Jurkat, Clone E6-1 (cell line): ENCODE data around the gene ARHGAP21.
A peak's percentile ranks its signal among the peaks of the same experiment; 100 is the strongest.

Source experiments
- DNase-seq: peaks from one replicate; pipeline ENCODE4 v3.0.0-alpha.2; 2011; ENCODE audit warnings: low read depth, low spot score
- H3K4me3 ChIP-seq: 2 replicates; pipeline ENCODE4 v1.5.1; 2011; ENCODE audit warnings: mild to moderate bottlenecking, low read length, control low read depth, moderate library complexity

The ARHGAP21 gene

GRCh38 chr10:24556750-24557742 lies 166.6 kb downstream of the ARHGAP21 start:
- H3K4me3 ChIP-seq = no peak overlapping the region
- DNase-seq = peak; percentile 78

GRCh38 chr10:24556126-24556749 lies 167.4 kb downstream of the ARHGAP21 start:
- H3K4me3 ChIP-seq = no peak overlapping the region
- DNase-seq = no peak

GRCh38 chr10:24554036-24554435 lies 169.7 kb downstream of the ARHGAP21 start:
- DNase-seq = no peak
- no peak overlapping the region for H3K4me3 ChIP-seq

GRCh38 chr10:24553051-24553612 lies 170.6 kb downstream of the ARHGAP21 start:
- H3K4me3 ChIP-seq = no peak overlapping the region
- no peak for DNase-seq

GRCh38 chr10:24552346-24553016 lies 171.2 kb downstream of the ARHGAP21 start:
- H3K4me3 ChIP-seq = no peak overlapping the region
- no peak for DNase-seq

- no peak for DNase-seq
Measured at GRCh38 chr10:24551161-24551560, 172.5 kb downstream of the ARHGAP21 start.

GRCh38 chr10:24550680-24551079 lies 173.0 kb downstream of the ARHGAP21 start:
- DNase-seq = no peak

More at GRCh38 chr10:24551161-24551560, 172.5 kb downstream of the ARHGAP21 start:
- no peak overlapping the region for H3K4me3 ChIP-seq

GRCh38 chr10:24545585-24545984 lies 178.1 kb downstream of the ARHGAP21 start:
- no peak for DNase-seq
- no peak overlapping the region for H3K4me3 ChIP-seq

More at GRCh38 chr10:24550680-24551079, 173.0 kb downstream of the ARHGAP21 start:
- no peak overlapping the region for H3K4me3 ChIP-seq

GRCh38 chr10:24544776-24545175 lies 178.9 kb downstream of the ARHGAP21 start:
- H3K4me3 ChIP-seq = no peak overlapping the region
- DNase-seq = no peak

GRCh38 chr10:24542314-24543270 lies 181.1 kb downstream of the ARHGAP21 start:
- H3K4me3 ChIP-seq = no peak overlapping the region
- no peak for DNase-seq

- no peak overlapping the region for H3K4me3 ChIP-seq
Measured at GRCh38 chr10:24541239-24541753, 182.4 kb downstream of the ARHGAP21 start.

GRCh38 chr10:24536636-24537035 lies 187.1 kb downstream of the ARHGAP21 start:
- DNase-seq = no peak
- no peak overlapping the region for H3K4me3 ChIP-seq

More at GRCh38 chr10:24541239-24541753, 182.4 kb downstream of the ARHGAP21 start:
- no peak for DNase-seq

- no peak overlapping the region for H3K4me3 ChIP-seq
- DNase-seq = no peak
Measured at GRCh38 chr10:24533981-24534380, 189.7 kb downstream of the ARHGAP21 start.
